Prostate gland (tissue), 2 donors: ENCODE measurements around the gene BRPF1. TPM values are rescaled to one million over a fixed set of nuclear protein-coding genes. Genes with fewer than 3 reads are reported as not detected.

Experiments
- DNase-seq: peaks from one replicate; pipeline ENCODE4 v3.0.0-alpha.2; 2019; ENCODE audit warnings: low spot score
- H3K27ac ChIP-seq, 2 donors: fragments of 200-600 bp; sonication (generic); 2 replicates each; pipeline ENCODE4 v1.5.1; 2017 to 2019
- H3K27me3 ChIP-seq: fragments of 200-600 bp; sonication (generic); replicated peaks from 2 replicates; pipeline ENCODE4 v1.5.1; 2019; ENCODE audit not compliant: insufficient read depth
- H3K36me3 ChIP-seq, 2 donors: fragments of 200-600 bp; sonication (generic); 1 replicate in 1 of 2; 2 replicates in 1 of 2; pipeline versions ENCODE4 v1.5.1 to v1.8.1; 2017 to 2019
- H3K4me1 ChIP-seq: fragments of 200-600 bp; sonication (generic); replicated peaks from 2 replicates; pipeline ENCODE4 v1.5.1; 2019
- H3K4me3 ChIP-seq, 2 donors: fragments of 200-600 bp; sonication (generic); 2 replicates each; pipeline ENCODE4 v1.5.1; 2017 to 2019
- H3K9me3 ChIP-seq: fragments of 200-600 bp; sonication (generic); 2 replicates; pipeline ENCODE4 v1.5.1; 2017
- CTCF ChIP-seq, 4 experiments: fragments of 200-600 bp in 2 of 4; fragments of 450-650 bp in 2 of 4; sonication (generic) in 2 of 4; IDR thresholded peaks; 1 replicate in 3 of 4; 2 replicates in 1 of 4; pipeline ENCODE4 v1.5.1; 2016 to 2019; ENCODE audit warnings: antibody characterized with exemption in 4 of 4, mild to moderate bottlenecking in 2 of 4, moderate library complexity in 2 of 4
- POLR2A ChIP-seq: fragments of 450-650 bp; IDR thresholded peaks from one replicate; pipeline ENCODE4 v1.6.1; 2016; ENCODE audit warnings: antibody characterized with exemption, mild to moderate bottlenecking
- POLR2AphosphoS5 ChIP-seq: sonication (generic); formaldehyde crosslinking; IDR thresholded peaks from one replicate; pipeline ENCODE4 v1.6.1; 2017; ENCODE audit warnings: antibody characterized with exemption
- WGBS: methylation state at CpG from one replicate; pipeline ENCODE4 v1.1.5; 2018; 5-methylcytosine and 5-hydroxymethylcytosine counted together
- intact Hi-C: fragments of 100-400 bp; cut with DNase I; formaldehyde crosslinking; loops from one replicate; pipeline ENCODE4 v1.14.2; 2022
- total RNA-seq, 2 donors: library from RNA; depleted of rRNA; stranded (reverse); fragments of >200 nt; gene quantifications; one replicate each; pipeline ENCODE4 v1.1.0, GENCODE V29; 2016

Gene BRPF1
- total RNA-seq, 2 donors from 2014 or later = 14.2 to 43.5 TPM

- peak overlapping the region; percentile 96 to 97 for H3K27ac ChIP-seq
- WGBS = under 1% methylated on average over 41 of the region's 41 CpGs
- H3K4me1 ChIP-seq = peaks cover 14% of the 10 kb centered on the region
- H3K36me3 ChIP-seq = peaks cover 0 to 7% of the 10 kb centered on the region in 2 donors
- no peak for DNase-seq
- H3K9me3 ChIP-seq = no peaks in the 10 kb centered on the region
- intact Hi-C loops = loop anchor here (5.0 to 10.0 kb wide), 2 partner anchors 110 to 183 kb away; partner anchors contain the start of genes IL17RC and RPUSD3
- H3K4me3 ChIP-seq = peak overlapping the region; percentile 97 to 98
- TF ChIP-seq POLR2A (no peak), CTCF (IDR thresholded peaks at IDR 0.05) (no peak), POLR2AphosphoS5 (no peak)
- no peaks in the 10 kb centered on the region for H3K27me3 ChIP-seq
Observed at GRCh38 chr3:9732080-9732739, 675 bp downstream of the BRPF1 start.

GRCh38 chr3:9732740-9733115 lies 1.2 kb downstream of the BRPF1 start:
- H3K9me3 ChIP-seq = no peaks in the 10 kb centered on the region
- no peak for DNase-seq
- H3K27me3 ChIP-seq = no peaks in the 10 kb centered on the region
- H3K27ac ChIP-seq = no peak overlapping the region
- H3K4me1 ChIP-seq = peaks cover 14% of the 10 kb centered on the region
- peak overlapping the region; percentile 97 to 98 for H3K4me3 ChIP-seq
- no peak for TF ChIP-seq POLR2AphosphoS5
- TF ChIP-seq POLR2A = no peak
- no peak for TF ChIP-seq CTCF (IDR thresholded peaks at IDR 0.05)
- intact Hi-C loops = loop anchor here (5.0 to 10.0 kb wide), 2 partner anchors 110 to 182 kb away; partner anchors contain the start of genes IL17RC and RPUSD3
- H3K36me3 ChIP-seq = peaks cover 0 to 7% of the 10 kb centered on the region in 2 donors
- 15% methylated on average over 7 of the region's 7 CpGs for WGBS

- Histone ChIP-seq H3K4me3 (no peak overlapping the region), H3K4me1 (peaks cover 14% of the 10 kb centered on the region), H3K27me3 (no peaks in the 10 kb centered on the region), H3K27ac (no peak overlapping the region), H3K9me3 (no peaks in the 10 kb centered on the region), H3K36me3 (peaks cover 10 to 27% of the 10 kb centered on the region in 2 donors)
- no peak for TF ChIP-seq CTCF (IDR thresholded peaks at IDR 0.05)
- 72% methylated on average over 2 of the region's 2 CpGs for WGBS
- DNase-seq = no peak
- intact Hi-C loops = loop anchor here (10.0 kb wide), 1 partner anchor 178 kb away; the partner anchor contains the start of gene IL17RC
Observed at GRCh38 chr3:9736831-9737230, 5.3 kb downstream of the BRPF1 start.

GRCh38 chr3:9739181-9739580 lies 7.6 kb downstream of the BRPF1 start:
- peaks cover 22 to 51% of the 10 kb centered on the region in 2 donors for H3K36me3 ChIP-seq
- H3K4me3 ChIP-seq = no peak overlapping the region
- no peaks in the 10 kb centered on the region for H3K27me3 ChIP-seq
- no peaks in the 10 kb centered on the region for H3K9me3 ChIP-seq
- intact Hi-C loops = loop anchor here (10.0 kb wide), 1 partner anchor 176 kb away; the partner anchor contains the start of gene IL17RC
- no peaks in the 10 kb centered on the region for H3K4me1 ChIP-seq
- TF ChIP-seq CTCF (IDR thresholded peaks at IDR 0.05) = no peak
- TF ChIP-seq POLR2AphosphoS5 = no peak
- no peak for TF ChIP-seq POLR2A
- H3K27ac ChIP-seq = no peak overlapping the region
- 92% methylated on average over 15 of the region's 15 CpGs for WGBS
- DNase-seq = no peak

GRCh38 chr3:9742560-9742959 lies 11.0 kb downstream of the BRPF1 start:
- H3K27me3 ChIP-seq = no peaks in the 10 kb centered on the region
- H3K36me3 ChIP-seq = peaks cover 39 to 59% of the 10 kb centered on the region in 2 donors

More at GRCh38 chr3:9742560-9742959, 11.0 kb downstream of the BRPF1 start:
- no peaks in the 10 kb centered on the region for H3K4me1 ChIP-seq
- H3K9me3 ChIP-seq = no peaks in the 10 kb centered on the region
- DNase-seq = no peak
- no peak overlapping the region for H3K27ac ChIP-seq
- 94% methylated on average over 1 of the region's 1 CpG for WGBS
- TF ChIP-seq CTCF (IDR thresholded peaks at IDR 0.05) = no peak
- no peak for TF ChIP-seq POLR2A
- TF ChIP-seq POLR2AphosphoS5 = no peak
- intact Hi-C loops = no loop called here
- H3K4me3 ChIP-seq = no peak overlapping the region
